SIG-M5 (cell line): ENCODE data around the gene VWF.
A peak's percentile ranks its signal among the peaks of the same experiment; 100 is the strongest.
"Not testable (repeated sequence)": the region's sequence is repeated elsewhere in the genome, so short reads cannot be mapped to it uniquely, and the experiment has no call there.

Source experiments
- DNase-seq: peaks from one replicate; lab custom pipeline; 2025; lab: John Stamatoyannopoulos, UW

The VWF gene

DNA sequence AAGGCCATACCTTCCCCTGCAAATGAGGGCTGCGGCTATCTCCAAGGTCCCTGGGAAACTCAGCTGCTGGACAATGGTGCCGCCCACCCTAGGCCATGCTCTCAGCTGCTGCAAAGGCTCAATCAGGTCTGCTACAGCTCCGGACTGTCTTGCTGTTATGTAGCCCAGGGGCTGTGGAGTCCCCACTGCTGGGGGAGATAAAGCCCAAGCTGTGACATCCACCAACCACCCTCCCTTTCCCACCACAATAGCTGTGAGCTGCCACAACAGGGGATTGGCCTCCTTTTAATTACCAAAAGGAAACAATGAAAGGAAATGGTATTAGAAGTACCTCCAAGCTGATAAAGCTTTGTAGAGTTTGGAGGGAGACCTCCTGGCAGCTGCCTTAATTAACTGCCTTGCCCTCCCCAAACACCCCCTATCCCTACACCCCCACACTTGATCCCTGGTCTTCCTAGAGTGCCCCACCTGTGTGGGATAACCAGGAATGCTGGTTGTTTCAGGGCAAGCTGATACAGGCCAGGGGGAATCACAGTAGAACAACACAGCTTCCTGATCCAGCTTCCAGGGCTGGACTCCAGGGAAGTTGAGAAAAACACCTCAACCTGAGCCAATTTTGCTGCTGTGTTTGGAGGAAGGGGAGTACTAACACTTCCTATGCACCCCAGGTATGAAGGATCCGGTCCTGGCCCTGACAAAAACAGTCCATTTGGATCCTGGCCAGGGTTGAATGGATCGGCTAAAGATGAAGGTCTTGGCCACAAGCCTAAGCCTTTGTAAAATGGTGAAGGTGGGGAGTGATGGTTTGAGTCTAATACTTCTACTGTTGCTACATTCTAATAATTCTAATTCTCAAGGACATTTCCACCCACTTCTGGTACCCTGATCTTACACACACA, at the start of gene VWF:
TSS of gene VWF (minus strand) at position 260 of the 899 bp plus-strand sequence. CDS start 1,474 bp downstream, outside the sequence.
- no peak for DNase-seq

DNA sequence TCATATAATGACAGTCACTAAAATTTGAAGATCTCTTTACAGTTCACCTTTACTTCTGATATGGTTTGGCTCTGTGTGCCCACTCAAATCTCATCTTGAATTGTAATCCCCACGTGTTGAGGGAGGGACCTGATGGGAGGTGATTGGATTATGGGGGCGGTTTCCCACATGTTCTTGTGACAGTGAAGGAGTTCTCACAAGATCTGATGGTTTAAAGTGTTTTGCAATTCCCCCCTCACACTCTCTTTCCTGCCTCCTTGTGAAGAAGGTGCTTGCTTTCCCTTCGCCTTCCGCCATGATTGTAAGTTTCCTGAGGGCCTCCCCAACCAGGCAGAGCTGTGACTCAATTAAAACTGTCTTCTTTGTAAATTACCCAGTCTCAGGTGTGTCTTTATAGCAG, 48.4 kb upstream of the VWF start:
- no peak for DNase-seq

DNA sequence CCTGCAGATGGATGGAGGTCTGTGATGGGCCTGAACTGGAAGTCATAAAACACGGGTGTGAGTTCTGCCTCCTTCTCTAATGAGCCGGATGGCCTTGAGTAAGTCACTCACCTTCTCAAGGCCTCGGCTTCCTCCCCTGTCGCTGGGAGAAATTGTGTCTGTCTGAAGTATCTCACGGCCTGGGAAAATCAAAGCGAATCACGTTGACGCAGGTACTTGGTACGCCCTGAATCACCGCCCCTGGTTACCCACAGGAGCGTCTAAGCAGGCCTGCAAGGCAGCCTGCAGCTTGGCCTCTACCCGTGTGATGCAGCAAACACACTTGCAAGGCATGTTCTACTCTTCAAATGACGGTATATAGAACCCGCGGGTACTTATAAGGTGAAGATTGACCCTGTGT, 47.6 kb upstream of the VWF start:
- DNase-seq: no peak

DNA sequence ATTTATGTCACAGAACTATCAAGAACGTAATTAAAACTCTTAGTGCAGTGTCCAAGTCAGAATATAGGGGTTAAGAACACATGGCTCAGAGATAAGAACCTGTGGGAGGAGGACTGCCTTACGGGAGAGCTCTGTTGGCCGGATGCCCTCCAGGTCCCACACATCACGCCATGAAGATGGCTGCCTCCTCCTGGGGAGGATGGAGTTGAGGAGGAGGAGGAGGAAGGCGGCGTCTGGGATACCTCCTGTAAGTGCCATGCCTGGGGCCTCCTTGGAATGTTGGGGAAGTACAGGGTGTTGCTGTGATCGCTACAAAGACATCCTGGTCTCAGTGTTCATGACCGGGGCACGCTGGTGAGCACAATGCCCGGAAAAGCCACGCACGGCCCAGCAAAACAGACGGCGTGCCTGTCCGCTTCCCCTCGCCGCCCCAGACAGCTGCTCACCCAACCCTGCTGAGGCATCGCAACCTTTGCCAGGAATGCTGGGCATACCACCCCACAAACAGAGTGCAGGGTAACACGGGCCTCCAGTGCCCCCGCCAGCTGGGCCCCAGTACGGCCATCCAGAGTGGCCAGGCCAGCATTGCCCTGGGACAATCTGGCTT, 47.0 kb upstream of the VWF start:
- DNase-seq: no peak

DNA sequence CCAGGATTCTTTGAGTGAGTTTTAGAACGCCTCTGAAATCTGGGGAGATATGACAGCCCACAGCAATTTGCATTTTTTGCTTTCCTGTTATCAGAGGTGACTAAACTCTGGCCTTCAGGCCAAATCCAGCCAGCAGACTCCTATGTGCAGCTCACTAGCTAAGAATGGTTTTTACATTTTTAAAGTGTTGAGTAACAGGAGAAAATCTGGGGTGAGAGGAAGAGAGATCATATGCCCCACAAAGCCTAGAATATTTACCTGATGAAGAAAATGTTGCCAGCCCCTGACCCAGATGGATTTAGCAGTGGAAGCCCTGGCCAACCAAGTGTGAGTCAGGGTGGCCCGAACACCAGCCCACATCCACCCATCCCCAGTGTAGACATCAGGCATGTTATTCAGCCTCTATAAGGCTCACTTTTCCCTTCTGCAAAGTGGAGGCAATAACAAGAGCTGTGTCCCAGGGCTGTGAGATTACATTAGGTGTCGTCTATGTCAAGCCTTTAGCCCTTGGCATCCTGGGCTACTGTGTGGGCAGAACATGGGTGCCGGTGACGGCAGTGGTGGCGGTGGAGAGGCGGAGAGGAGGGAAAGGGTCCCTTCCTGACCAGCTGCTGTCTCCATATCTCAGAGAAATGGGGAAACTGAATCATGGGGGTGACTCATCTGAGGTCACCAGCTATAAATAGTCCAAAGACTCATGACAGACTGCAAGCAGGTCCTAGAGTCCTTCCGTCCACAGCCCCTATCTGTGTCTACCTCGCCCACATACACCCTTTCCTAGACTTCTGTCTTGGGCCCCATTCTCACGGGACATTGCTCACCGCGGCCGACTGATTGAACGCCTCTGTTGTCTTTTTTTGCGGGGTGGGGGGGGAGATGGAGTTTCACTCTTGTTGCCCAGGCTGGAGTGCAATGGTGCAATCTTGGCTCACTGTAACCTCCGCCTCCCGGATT, 43.1 kb upstream of the VWF start:
- peak; percentile 93 for DNase-seq

DNA sequence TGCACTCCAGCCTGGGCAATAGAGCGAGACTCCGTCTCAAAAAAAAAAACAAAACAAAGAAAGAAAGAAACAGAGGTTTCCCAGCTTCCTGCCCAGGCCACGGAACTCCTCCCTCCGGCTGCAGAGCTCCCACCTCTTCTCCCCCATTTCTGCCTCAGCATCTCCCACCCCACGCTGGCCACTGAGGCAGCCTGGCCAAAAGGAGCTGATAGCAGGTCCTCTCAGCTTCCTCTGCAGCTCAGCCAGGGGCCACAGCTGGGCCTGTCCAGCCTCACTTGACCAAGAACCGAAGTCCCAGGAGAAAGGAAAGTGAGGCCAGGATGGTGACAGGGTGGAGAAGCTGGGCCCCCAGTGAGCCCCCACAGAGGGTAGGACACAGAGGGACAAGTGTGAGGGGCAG, 42.3 kb upstream of the VWF start:
- no peak for DNase-seq

DNA sequence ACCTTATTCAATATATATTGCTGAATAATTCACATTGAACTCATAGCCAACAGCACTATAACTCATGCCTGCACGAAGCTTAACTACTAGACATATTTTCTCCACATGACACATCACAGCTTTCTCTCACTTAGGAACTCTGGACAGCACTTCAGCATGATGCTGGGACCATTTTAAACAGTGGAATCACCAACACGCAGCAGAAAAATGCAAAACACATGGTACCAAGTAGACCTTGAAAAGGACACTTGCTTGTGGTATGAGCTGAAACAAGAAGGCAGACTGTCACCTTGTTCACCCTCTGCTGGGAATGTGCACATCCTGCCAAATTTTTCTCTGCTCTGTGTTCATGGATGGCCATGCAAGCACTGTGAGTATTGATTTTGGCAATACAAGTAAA, 40.9 kb upstream of the VWF start:
- DNase-seq: no peak

DNA sequence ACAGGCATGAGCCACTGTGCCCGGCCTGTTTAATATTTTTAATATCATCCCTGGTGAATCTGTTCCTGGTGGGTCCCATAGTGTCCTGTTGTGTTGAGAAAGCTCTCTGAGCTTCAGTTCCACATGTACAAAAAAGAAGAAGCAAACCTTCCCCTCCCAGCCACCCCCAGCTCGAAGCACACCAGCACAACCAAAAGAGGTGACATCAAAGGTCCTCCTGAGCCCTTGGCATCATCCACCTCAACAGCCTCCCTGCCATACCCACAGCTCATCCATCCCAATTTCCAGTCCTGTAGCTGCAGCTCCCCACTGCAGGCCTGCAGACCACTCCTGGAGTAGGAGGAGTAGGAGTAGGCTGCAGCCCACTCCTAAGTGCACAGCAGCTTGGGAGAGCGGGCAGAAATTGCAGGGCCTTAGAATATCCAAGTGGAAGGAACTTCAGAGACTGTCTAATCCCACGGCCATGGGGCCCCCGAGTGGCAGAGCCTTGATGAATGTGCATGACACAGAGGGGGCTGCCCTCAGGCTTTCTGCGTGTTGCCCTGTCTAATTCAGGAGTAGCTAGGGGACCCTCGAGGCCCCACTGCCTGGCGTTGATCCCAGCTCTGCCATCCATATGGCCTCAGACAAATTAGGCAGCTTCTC, 39.1 kb upstream of the VWF start:
- DNase-seq: no peak

DNA sequence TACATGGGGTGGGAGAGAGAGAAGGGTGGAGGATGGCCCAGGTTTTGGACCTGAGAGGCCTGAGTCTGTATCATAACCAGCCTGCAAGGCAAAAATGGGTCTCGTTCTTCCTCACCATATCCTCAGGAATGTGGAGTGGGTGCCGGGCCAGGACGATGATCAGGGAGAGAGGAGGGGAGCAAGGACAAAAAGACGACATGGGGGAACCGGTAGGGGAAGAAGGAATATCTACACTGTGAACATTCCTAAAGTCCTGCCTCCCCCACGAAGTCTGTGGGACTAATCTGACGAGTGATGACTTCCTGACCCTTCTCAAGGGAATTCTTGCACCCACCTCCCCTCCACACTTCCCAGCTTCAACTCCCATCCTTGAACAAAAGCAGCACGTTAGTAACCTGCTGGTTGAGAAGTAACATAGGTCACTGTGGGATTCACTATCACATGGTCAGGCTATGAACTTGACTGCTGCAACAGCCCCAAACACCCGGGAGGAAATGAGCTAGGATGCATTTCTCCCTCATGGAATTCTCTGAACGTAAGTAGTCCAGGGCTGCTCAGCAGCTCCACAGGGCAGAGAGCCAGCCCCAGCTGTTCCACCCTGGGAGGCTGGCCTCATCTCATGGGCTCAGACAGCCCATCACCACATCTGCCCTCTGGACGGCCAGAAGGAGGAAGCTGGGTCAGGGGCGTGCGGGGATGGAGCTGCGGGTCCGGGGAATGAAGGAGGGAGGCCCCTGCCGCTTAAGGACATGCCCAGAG, 36.8 kb upstream of the VWF start:
- no peak for DNase-seq

DNA sequence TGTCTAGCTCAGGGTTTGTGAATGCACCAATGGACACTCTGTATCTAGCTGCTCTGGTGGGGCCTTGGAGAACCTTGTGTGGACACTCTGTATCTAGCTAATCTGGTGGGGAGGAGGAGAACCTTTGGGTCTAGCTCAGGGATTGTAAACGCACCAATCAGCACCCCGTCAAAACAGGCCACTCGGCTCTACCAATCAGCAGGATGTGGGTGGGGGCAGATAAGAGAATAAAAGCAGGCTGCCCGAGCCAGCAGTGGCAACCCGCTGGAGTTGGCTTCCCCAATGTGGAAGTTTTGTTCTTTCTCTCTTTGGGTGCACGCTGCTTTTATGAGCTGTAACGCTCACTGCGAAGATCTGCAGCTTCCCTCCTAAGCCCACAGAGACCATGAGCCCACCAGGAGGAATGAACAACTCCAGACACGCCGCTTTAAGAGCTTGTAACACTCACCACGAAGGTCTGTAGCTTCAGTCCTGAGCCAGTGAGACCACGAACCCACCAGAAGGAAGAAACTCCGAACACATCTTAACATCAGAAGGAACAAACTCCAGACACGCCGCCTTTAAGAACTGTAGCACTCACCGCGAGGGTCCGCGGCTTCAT, 35.7 kb upstream of the VWF start:
- not testable (repeated sequence) for DNase-seq

DNA sequence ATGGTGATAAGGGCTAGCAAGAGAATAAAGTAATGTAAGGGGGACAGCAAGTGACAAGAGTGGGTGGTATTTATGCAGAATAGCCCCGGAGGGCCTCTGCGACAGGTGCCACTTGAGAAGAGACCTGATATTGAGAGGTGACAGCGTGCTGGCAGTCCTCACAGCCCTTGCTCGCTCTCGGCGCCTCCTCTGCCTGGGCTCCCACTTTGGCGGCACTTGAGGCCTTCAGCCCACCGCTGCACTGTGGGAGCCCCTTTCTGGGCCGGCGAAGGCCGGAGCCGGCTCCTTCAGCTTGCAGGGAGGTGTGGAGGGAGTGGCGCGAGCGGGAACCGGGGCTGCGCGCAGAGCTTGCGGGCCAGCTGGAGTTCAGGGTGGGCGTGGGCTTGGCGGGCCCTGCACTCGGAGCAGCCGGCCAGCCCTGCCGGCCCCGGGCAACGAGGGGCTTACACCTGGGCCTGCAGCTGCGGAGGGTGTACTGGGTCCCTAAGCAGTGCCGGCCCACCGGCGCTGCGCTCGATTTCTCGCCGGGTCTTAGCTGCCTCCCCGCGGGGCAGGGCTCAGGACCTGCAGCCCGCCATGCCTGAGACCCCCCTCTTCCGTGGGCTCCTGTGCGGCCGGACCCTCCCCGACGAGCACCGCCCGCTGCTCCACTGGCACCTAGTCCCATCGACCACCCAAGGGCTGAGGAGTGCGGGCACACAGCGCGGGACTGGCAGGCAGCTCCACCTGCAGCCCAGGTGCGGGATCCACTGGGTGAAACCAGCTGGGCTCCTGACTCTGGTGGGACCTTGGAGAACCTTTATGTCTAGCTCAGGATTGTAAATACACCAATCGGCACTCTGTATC, 34.9 kb upstream of the VWF start:
- DNase-seq: not testable (repeated sequence)

DNA sequence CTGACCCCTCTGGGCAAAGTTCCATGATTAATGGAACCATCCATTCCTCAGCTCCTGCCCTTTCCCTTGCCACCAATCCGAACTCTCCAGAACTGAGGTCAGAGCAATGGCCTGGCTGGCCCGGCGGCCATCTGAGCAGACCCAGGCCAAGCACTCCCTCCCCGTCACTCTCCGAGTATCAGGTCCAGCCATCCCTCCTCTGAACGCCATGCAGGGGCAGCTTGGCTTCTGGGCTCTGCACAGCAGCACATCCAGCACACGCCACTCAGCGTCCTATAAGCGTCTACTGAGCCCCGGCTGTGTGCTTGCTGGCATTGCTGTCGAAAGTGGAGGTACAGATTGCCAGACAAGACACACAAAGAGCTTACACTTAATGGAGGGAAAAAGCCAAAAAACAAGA, 34.3 kb upstream of the VWF start:
- DNase-seq: no peak

DNA sequence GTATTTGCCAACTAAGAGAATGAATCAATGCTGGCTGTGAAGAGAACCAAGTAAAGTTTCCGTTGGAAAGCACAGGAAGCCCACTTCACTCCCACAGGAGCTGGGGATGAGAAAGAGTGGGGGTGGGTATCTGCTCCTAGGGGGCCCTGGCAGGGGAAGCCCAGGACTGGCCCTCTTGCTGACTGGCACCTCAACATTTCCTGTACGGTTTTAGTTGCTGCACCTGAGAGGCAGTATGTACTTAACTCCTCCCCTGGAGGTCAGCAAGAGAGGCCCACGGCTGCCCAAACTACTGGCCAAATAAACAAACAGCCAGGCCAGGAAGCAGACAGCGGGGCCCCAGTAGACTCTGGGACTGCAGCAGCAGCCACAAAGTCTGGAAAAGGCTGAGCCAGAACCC, 33.8 kb upstream of the VWF start:
- no peak for DNase-seq

DNA sequence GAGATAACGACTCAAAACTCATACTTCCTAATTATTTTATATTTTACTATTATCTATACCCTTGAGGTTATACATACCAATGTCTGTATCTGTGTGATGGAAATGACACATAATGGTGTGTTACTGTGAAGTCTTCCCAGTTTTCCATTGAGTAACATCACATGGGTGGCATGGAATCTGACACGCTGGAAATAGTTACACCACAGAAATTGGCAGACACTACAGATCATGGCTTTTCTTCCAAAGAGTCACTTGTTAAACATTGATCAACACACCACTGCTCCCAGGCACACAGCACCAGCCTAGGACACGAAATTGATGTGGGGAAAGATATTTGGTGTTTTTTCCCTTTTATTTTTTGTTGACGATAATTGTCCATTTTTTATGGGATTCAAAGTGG, 33.0 kb upstream of the VWF start:
- DNase-seq: no peak

DNA sequence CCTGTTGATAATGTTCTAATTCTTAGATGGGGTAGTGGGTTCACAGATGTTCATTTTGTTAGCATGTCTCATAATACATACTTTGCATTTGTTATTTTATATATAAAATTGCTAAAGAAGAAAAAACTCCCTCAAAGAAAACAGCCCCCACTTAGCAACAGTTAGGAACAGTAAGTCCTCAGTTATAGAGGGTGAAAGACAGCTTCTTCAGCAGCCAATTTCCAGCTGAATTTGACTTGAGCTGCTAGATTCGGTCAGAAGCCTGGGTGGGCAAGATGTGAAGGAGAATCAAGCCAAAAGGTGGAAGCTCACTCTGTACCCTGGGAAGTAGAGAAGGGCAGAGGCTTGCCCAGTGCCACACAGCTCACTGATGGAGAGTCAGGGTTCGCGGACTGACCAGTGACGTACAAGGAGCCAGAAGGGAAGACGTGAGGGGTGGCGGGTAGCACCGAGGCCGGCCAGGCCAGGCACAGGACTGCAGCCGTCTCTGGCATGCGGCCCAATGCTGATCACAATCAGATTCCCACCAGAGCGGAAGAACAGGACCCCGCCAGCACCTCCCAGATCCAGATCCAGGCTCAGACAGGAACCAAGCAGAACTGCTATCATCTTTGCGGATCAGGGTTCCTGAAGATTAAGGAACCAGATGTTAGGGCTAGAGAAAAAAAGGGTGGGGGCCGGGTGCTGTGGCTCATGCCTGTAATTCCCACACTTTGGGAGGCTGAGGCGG, 30.4 kb upstream of the VWF start:
- no peak for DNase-seq

DNA sequence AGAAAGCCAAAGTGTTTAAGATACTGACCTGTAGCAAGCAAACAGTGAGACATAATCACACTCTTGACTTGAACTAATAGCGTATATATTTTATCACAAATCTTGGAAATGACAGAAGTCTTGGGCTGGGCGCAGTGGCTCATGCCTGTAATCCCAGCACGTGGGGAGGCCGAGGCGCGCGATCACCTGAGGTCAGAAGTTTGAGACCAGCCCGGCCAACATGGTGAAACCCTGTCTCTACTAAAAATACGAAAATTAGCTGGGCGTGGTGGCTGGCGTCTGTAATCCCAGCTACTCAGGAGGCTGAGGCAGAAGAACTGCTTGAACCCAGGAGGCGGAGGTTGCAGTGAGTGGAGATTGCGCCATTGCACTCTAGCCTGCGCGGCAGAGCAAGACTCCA, 24.3 kb upstream of the VWF start:
- not testable (repeated sequence) for DNase-seq

DNA sequence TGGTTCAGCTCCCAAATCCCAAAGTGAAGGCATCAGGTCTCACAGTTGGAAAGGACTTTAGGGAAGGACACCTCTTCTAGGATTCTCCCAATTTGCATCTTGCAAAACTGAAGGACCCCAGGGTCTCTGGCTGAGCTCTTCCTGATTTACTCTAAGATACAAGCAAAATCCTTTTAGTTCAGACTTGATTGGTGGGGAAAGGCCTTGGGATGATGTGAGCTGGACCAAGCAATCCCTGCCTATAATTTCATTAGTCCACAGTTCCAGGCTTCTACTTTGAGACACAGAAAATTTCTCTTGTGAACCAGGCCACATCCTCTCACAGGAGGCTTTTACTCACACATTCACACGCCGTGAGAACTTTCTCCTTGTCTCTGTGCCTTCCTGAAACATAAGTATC, 23.6 kb upstream of the VWF start:
- DNase-seq: no peak

DNA sequence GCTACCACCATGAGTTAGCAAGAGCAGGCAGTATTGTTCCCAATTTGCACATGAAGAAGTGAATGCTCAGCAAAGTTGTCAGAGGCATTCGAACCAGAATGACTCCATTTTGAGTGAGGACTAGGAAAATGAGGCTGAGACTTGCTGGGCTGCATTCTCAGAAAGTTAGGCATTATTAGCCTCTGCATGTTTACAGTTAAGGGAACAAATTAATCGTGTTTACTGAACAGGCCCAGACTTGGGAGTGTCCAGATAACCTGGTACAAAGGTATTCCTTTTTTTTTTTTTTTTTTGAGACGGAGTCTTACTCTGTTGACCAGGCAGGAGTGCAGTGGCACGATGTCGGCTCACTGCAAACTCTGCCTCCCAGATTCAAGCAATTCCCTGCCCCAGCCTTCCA, 22.5 kb upstream of the VWF start:
- no peak for DNase-seq

DNA sequence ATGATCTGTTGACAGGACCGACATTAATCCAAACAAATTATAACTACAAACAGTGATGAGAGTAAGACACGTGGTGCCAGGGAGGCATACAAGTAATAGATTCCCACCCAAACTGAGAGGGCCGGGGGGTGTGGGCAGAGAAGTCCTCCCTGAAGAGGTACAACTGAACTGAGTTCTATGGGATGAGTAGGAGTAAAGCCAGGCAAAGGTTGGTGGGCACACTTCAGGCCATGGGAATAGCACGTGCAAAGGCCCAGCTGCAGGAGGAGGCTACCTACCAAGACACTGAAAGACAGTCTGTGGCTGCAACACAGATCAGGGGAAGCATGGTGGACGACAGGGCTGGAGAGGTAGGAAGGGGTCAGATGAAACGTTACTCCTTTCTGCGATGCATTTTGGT, 22.0 kb upstream of the VWF start:
- DNase-seq: no peak
